HCT116 (cell line): Measurements from ENCODE around the gene AHR. TPM values are rescaled to one million over a fixed set of nuclear protein-coding genes. Genes with fewer than 3 reads are reported as not detected.
"Not testable (repeated sequence)": the region's sequence is repeated elsewhere in the genome, so short reads cannot be mapped to it uniquely, and the experiment has no call there.

Experiments used
- ATAC-seq: fragments of 200-7000 bp; cut with Tn5 transposase; 2 replicates; pipeline ENCODE4 v1.9.1; 2020; ENCODE audit warnings: mild to moderate bottlenecking, moderate library complexity
- BruUV-seq: library from RNA; stranded (reverse); fragments of 400-500 nt; replicated peaks from 2 replicates; lab custom pipeline; 2021; lab: Mats Ljungman, UMichigan
- CTCF ChIA-PET: fragments of 300-600 bp; sonication (Branson Sonifier 250); formaldehyde crosslinking; loops from one replicate; lab custom pipeline; 2021; ENCODE audit warnings: antibody characterized with exemption; lab: Charles Lee
- POLR2A ChIA-PET: fragments of 300-600, 350-600 bp; sonication (Branson Sonifier 250); formaldehyde crosslinking; loops from one replicate; lab custom pipeline; 2021; ENCODE audit warnings: antibody characterized with exemption; lab: Charles Lee
- RAD21 ChIA-PET, 2 experiments: fragments of 300-600 bp; sonication (Branson Sonifier 250); formaldehyde crosslinking; loops; one replicate each; lab custom pipeline; 2023; ENCODE audit warnings: low total read pairs in 2 of 2; ENCODE audit not compliant: uncharacterized antibody in 2 of 2, unreplicated experiment in 2 of 2, low non-redundant PET in 1 of 2; lab: Charles Lee
- DNase-seq: peaks from one replicate; pipeline ENCODE4 v3.0.0-alpha.2; 2010; ENCODE audit warnings: low read depth, low spot score
- H2AFZ ChIP-seq: fragments of 200-600 bp; shearing (Covaris generic), sonication (generic); 2 replicates; pipeline ENCODE4 v1.6.1; 2017; ENCODE audit warnings: low read depth, mixed run types, mixed read lengths, antibody characterized with exemption, low read length; ENCODE audit not compliant: poor library complexity, severe bottlenecking
- H3K27ac ChIP-seq: 2 replicates; pipeline ENCODE4 v1.5.1; 2012; ENCODE audit warnings: low read depth, low read length
- H3K27me3 ChIP-seq: fragments of 200-600 bp; sonication (generic); 2 replicates; pipeline ENCODE4 v1.6.1; 2016; ENCODE audit warnings: mixed run types, low read length, mixed read lengths; ENCODE audit not compliant: insufficient read depth
- H3K36me3 ChIP-seq, 2 experiments: fragments of 200-500 bp in 1 of 2; fragments of 200-600 bp in 1 of 2; sonication (Bioruptor generic) in 1 of 2; sonication (generic) in 1 of 2; 2 replicates each; pipeline versions ENCODE4 v1.5.1 to v1.6.1; 2014 to 2016; ENCODE audit warnings: low read length in 2 of 2, inconsistent platforms in 1 of 2, mixed read lengths in 1 of 2, mixed run types in 1 of 2; ENCODE audit not compliant: insufficient read depth in 2 of 2, control insufficient read depth in 1 of 2
- H3K4me1 ChIP-seq, 2 experiments: fragments of 200-600 bp in 1 of 2; sonication (generic) in 1 of 2; 2 replicates each; pipeline versions ENCODE4 v1.5.1 to v1.6.1; 2012 to 2017; ENCODE audit warnings: low read length in 2 of 2, inconsistent platforms in 1 of 2, mild to moderate bottlenecking in 1 of 2, mixed read lengths in 1 of 2, mixed run types in 1 of 2, moderate library complexity in 1 of 2; ENCODE audit not compliant: insufficient read depth in 2 of 2, control insufficient read depth in 1 of 2
- H3K4me2 ChIP-seq: fragments of 200-600 bp; sonication (generic); 2 replicates; pipeline ENCODE4 v1.6.1; 2017; ENCODE audit warnings: mixed run types, low read length, mixed read lengths
- H3K4me3 ChIP-seq, 2 experiments: fragments of 200-600 bp in 1 of 2; sonication (generic) in 1 of 2; replicated peaks in 1 of 2; 2 replicates each; pipeline ENCODE4 v1.5.1; 2011 to 2016; ENCODE audit warnings: low read length in 2 of 2, control low read depth in 1 of 2, low read depth in 1 of 2, mild to moderate bottlenecking in 1 of 2, mixed read lengths in 1 of 2, mixed run types in 1 of 2
- H3K79me2 ChIP-seq: fragments of 200-600 bp; sonication (generic); 2 replicates; pipeline ENCODE4 v1.6.1; 2017; ENCODE audit warnings: mild to moderate bottlenecking, mixed run types, low read length, moderate library complexity, mixed read lengths; ENCODE audit not compliant: insufficient read depth
- H3K9ac ChIP-seq: fragments of 200-600 bp; sonication (generic); 2 replicates; pipeline ENCODE4 v1.6.1; 2016; ENCODE audit warnings: low read length, mixed read lengths
- H3K9me2 ChIP-seq: fragments of 200-600 bp; sonication (generic), shearing (Covaris generic); 2 replicates; pipeline ENCODE4 v1.6.1; 2017; ENCODE audit warnings: mixed run types, mild to moderate bottlenecking, moderate library complexity; ENCODE audit not compliant: insufficient read depth
- H3K9me3 ChIP-seq, 2 experiments: fragments of 200-500 bp in 1 of 2; fragments of 200-600 bp in 1 of 2; sonication (Bioruptor generic) in 1 of 2; sonication (generic) in 1 of 2; 2 replicates each; pipeline ENCODE4 v1.6.1; 2014 to 2017; ENCODE audit warnings: low read length in 2 of 2, mixed read lengths in 2 of 2, inconsistent platforms in 1 of 2, low read depth in 1 of 2, mild to moderate bottlenecking in 1 of 2, mixed run types in 1 of 2, moderate library complexity in 1 of 2; ENCODE audit not compliant: control insufficient read depth in 1 of 2, insufficient read depth in 1 of 2
- H4K20me1 ChIP-seq: fragments of 200-600 bp; sonication (generic), shearing (Covaris generic); 2 replicates; pipeline ENCODE4 v1.6.1; 2017; ENCODE audit warnings: mixed run types, mild to moderate bottlenecking, moderate library complexity; ENCODE audit not compliant: insufficient read depth
- CBX3 ChIP-seq: IDR thresholded peaks from 2 replicates; pipeline ENCODE4 v1.6.1; 2012; ENCODE audit warnings: low read depth
- EGR1 ChIP-seq: IDR thresholded peaks from 2 replicates; pipeline ENCODE4 v1.6.1; 2012; ENCODE audit warnings: low read depth
- JUND ChIP-seq: IDR thresholded peaks from 2 replicates; pipeline ENCODE4 v1.6.1; 2012
- RAD21 ChIP-seq: IDR thresholded peaks from 2 replicates; pipeline ENCODE4 v1.6.1; 2012; ENCODE audit warnings: low read depth, mild to moderate bottlenecking
- SIN3A ChIP-seq: IDR thresholded peaks from 2 replicates; pipeline ENCODE4 v1.6.1; 2012; ENCODE audit warnings: low read depth
- TCF7L2 ChIP-seq: IDR thresholded peaks from 2 replicates; pipeline ENCODE4 v1.7.0; 2011; ENCODE audit warnings: borderline replicate concordance, inconsistent platforms; ENCODE audit not compliant: insufficient read depth, insufficient read length; ENCODE audit errors: extremely low read depth
- YY1 ChIP-seq: IDR thresholded peaks from 2 replicates; pipeline ENCODE4 v1.6.1; 2011; ENCODE audit warnings: low read length, low read depth, moderate library complexity, mild to moderate bottlenecking; ENCODE audit not compliant: insufficient replicate concordance; ENCODE audit errors: extremely low read depth
- ZNF274 ChIP-seq: fragments of 200-500 bp; sonication (Bioruptor generic); IDR thresholded peaks from 2 replicates; pipeline ENCODE4 v1.6.1; 2014; ENCODE audit warnings: mild to moderate bottlenecking, low read depth, low read length, inconsistent platforms
- intact Hi-C: fragments of 100-400 bp; cut with micrococcal nuclease; formaldehyde crosslinking; loops from 2 replicates; pipeline ENCODE4 v1.10.0; 2022
- total RNA-seq: library from RNA; stranded (reverse); gene quantifications from one replicate; pipeline ENCODE4 v1.2.1, GENCODE V29; 2021; ENCODE audit not compliant: unreplicated experiment
- TF ChIP-seq, protein P1 (sequence below): IDR thresholded peaks from 2 replicates; pipeline ENCODE4 v1.6.1; 2012; ENCODE audit warnings: low read depth
- TF ChIP-seq, protein P2 (sequence below), 3 experiments: fragments of 200-600 bp in 1 of 3; sonication (generic) in 1 of 3; IDR thresholded peaks in 2 of 3; conservative IDR thresholded peaks in 1 of 3; 2 replicates each; pipeline ENCODE4 v1.5.1; 2012 to 2017; ENCODE audit warnings: low read depth in 2 of 3, low read length in 2 of 3, antibody characterized with exemption in 1 of 3, borderline replicate concordance in 1 of 3, control low read depth in 1 of 3, mild to moderate bottlenecking in 1 of 3, mixed read lengths in 1 of 3, mixed run types in 1 of 3, moderate library complexity in 1 of 3; ENCODE audit not compliant: insufficient read depth in 1 of 3

The AHR gene
- total RNA-seq, 1 experiment from 2014 or later: 29.7 TPM

DNA sequence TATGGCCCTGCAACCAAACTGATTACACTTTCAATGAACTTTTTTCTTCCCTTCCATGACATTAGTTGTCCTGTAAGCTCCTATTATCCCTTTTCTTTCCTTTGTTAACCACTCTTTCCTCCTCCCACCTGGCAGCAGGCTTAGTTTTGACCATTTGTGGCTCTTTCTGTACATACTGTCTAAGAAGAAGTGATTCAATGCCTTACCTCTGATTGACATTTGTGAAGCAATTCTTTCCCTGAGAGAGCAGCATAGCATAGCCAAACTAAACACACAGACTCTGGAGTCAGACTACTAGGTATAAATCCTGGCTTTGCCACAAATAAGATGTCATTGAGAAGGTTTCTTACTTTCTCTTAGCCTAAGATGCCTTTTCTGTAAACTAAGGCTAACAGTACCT lies 48.9 kb downstream of the AHR start:
- CTCF ChIA-PET: no interaction called here
- Histone ChIP-seq H3K9me2 (no peaks in the 10 kb centered on the region), H3K27ac (no peak overlapping the region), H3K4me2 (no peak overlapping the region), H3K36me3 (peaks cover 0 to 7% of the 10 kb centered on the region in 2 experiments; a peak in 1 of 4 replicates), H2AFZ (no peak overlapping the region), H3K4me3 (no peak overlapping the region), H3K9ac (no peak overlapping the region), H4K20me1 (no peaks in the 10 kb centered on the region), H3K9me3 (no peaks in the 10 kb centered on the region), H3K79me2 (no peaks in the 10 kb centered on the region), H3K4me1 (no peaks in the 10 kb centered on the region), H3K27me3 (no peaks in the 10 kb centered on the region)
- POLR2A ChIA-PET: no interaction called here
- RAD21 ChIA-PET: no interaction called here
- BruUV-seq: no TSS peak
- ATAC-seq (no peak), DNase-seq (no peak)
- TF ChIP-seq, protein P1, sequence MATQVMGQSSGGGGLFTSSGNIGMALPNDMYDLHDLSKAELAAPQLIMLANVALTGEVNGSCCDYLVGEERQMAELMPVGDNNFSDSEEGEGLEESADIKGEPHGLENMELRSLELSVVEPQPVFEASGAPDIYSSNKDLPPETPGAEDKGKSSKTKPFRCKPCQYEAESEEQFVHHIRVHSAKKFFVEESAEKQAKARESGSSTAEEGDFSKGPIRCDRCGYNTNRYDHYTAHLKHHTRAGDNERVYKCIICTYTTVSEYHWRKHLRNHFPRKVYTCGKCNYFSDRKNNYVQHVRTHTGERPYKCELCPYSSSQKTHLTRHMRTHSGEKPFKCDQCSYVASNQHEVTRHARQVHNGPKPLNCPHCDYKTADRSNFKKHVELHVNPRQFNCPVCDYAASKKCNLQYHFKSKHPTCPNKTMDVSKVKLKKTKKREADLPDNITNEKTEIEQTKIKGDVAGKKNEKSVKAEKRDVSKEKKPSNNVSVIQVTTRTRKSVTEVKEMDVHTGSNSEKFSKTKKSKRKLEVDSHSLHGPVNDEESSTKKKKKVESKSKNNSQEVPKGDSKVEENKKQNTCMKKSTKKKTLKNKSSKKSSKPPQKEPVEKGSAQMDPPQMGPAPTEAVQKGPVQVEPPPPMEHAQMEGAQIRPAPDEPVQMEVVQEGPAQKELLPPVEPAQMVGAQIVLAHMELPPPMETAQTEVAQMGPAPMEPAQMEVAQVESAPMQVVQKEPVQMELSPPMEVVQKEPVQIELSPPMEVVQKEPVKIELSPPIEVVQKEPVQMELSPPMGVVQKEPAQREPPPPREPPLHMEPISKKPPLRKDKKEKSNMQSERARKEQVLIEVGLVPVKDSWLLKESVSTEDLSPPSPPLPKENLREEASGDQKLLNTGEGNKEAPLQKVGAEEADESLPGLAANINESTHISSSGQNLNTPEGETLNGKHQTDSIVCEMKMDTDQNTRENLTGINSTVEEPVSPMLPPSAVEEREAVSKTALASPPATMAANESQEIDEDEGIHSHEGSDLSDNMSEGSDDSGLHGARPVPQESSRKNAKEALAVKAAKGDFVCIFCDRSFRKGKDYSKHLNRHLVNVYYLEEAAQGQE: no peak
- TF ChIP-seq ZNF274: no peak
- TF ChIP-seq JUND: no peak
- TF ChIP-seq TCF7L2: no peak
- TF ChIP-seq, protein P2, sequence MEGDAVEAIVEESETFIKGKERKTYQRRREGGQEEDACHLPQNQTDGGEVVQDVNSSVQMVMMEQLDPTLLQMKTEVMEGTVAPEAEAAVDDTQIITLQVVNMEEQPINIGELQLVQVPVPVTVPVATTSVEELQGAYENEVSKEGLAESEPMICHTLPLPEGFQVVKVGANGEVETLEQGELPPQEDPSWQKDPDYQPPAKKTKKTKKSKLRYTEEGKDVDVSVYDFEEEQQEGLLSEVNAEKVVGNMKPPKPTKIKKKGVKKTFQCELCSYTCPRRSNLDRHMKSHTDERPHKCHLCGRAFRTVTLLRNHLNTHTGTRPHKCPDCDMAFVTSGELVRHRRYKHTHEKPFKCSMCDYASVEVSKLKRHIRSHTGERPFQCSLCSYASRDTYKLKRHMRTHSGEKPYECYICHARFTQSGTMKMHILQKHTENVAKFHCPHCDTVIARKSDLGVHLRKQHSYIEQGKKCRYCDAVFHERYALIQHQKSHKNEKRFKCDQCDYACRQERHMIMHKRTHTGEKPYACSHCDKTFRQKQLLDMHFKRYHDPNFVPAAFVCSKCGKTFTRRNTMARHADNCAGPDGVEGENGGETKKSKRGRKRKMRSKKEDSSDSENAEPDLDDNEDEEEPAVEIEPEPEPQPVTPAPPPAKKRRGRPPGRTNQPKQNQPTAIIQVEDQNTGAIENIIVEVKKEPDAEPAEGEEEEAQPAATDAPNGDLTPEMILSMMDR (IDR thresholded peaks at IDR 0.05 in 2 of 3, conservative IDR thresholded peaks at IDR 0.05 in 1 of 3; ENCODE audit: borderline replicate concordance in 1 of 3, insufficient read depth in 1 of 3, low read depth in 2 of 3, low read length in 2 of 3): no peak
- no peak for TF ChIP-seq SIN3A
- no peak for TF ChIP-seq EGR1
- no peak for TF ChIP-seq RAD21
- no peak for TF ChIP-seq YY1
- TF ChIP-seq CBX3: no peak
- intact Hi-C loops: no loop called here

DNA sequence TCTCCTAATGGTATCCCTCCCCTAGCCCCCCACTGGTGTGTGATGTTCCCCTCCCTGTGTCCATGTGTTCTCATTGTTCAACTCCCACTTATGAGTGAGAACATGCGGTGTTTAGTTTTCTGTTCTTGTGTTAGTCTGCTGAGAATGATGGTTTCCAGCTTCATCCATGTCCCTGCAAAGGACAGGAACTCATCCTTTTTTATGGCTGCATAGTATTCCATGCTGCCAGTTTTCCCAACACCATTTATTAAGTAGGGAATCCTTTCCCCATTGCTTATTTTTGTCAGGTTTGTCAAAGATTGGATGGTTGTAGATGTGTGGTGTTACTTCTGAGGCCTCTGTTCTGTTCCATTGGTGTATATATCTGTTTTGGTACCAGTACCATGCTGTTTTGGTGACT lies 50.5 kb downstream of the AHR start:
- H4K20me1 ChIP-seq, H3K36me3 ChIP-seq, BruUV-seq, CTCF ChIA-PET, H3K9ac ChIP-seq, H3K4me2 ChIP-seq, POLR2A ChIA-PET, H2AFZ ChIP-seq, DNase-seq, H3K27ac ChIP-seq, RAD21 ChIA-PET, H3K27me3 ChIP-seq, H3K4me3 ChIP-seq, intact Hi-C loops, H3K9me2 ChIP-seq, H3K79me2 ChIP-seq, ATAC-seq, H3K4me1 ChIP-seq, H3K9me3 ChIP-seq: not testable (repeated sequence)
